Activated CD4-positive, alpha-beta T cell treated with anti-CD3 and anti-CD28 coated beads, Interleukin-10, Interleukin-2, amounts not matched to agents 100 ng/mL and 50 ng/mL, durations not matched to agents 16 hours and 8 hours (primary cell): ENCODE measurements around the gene CHL1.

Experiments
- DNase-seq: peaks from one replicate; pipeline ENCODE4 v3.0.0-alpha.2; 2020

Gene CHL1

GRCh38 chr3:228442-229182, 32.0 kb downstream of the CHL1 start:
- no peak for DNase-seq

- no peak for DNase-seq
Measured at GRCh38 chr3:229183-229661, 32.7 kb downstream of the CHL1 start.

GRCh38 chr3:236881-237280, 40.3 kb downstream of the CHL1 start:
- no peak for DNase-seq

- DNase-seq: no peak
Measured at GRCh38 chr3:242602-243355, 46.2 kb downstream of the CHL1 start.

GRCh38 chr3:243356-243725, 46.8 kb downstream of the CHL1 start:
- DNase-seq: no peak

GRCh38 chr3:244041-244440, 47.5 kb downstream of the CHL1 start:
- DNase-seq: no peak

GRCh38 chr3:247916-248315, 51.4 kb downstream of the CHL1 start:
- no peak for DNase-seq

- no peak for DNase-seq
Measured at GRCh38 chr3:248864-249520, 52.4 kb downstream of the CHL1 start.

GRCh38 chr3:249587-250262, 53.2 kb downstream of the CHL1 start:
- no peak for DNase-seq

- DNase-seq: no peak
Measured at GRCh38 chr3:256501-256900, 59.9 kb downstream of the CHL1 start.

- DNase-seq: no peak
Measured at GRCh38 chr3:257826-258225, 61.3 kb downstream of the CHL1 start.

- DNase-seq: no peak
Measured at GRCh38 chr3:260898-261297, 64.3 kb downstream of the CHL1 start.

GRCh38 chr3:263393-263792, 66.8 kb downstream of the CHL1 start:
- no peak for DNase-seq

- no peak for DNase-seq
Measured at GRCh38 chr3:264394-265156, 68.0 kb downstream of the CHL1 start.

GRCh38 chr3:267101-267500, 70.5 kb downstream of the CHL1 start:
- DNase-seq: no peak

- DNase-seq: no peak
Measured at GRCh38 chr3:270688-271087, 74.1 kb downstream of the CHL1 start.

- DNase-seq: no peak
Measured at GRCh38 chr3:274927-275326, 78.4 kb downstream of the CHL1 start.

GRCh38 chr3:277873-278272, 81.3 kb downstream of the CHL1 start:
- no peak for DNase-seq

GRCh38 chr3:278300-279064, 81.9 kb downstream of the CHL1 start:
- DNase-seq: no peak

GRCh38 chr3:279325-279724, 82.8 kb downstream of the CHL1 start:
- no peak for DNase-seq

- no peak for DNase-seq
Measured at GRCh38 chr3:280681-281080, 84.1 kb downstream of the CHL1 start.

GRCh38 chr3:284322-284721, 87.8 kb downstream of the CHL1 start:
- no peak for DNase-seq
